Neural progenitor cell (in vitro differentiated cells): Measurements from ENCODE around the gene SNX8.

ENCODE experiments used
- CTCF ChIP-seq: fragments of 200-600 bp; sonication (generic); IDR thresholded peaks from 2 replicates; pipeline ENCODE4 v1.5.1; 2017; ENCODE audit warnings: antibody characterized with exemption, mild to moderate bottlenecking
- EZH2phosphoT487 ChIP-seq: fragments of 200-600 bp; sonication (generic); IDR thresholded peaks from 2 replicates; pipeline ENCODE4 v1.6.1; 2017; ENCODE audit warnings: antibody characterized with exemption

GRCh38 chr7:2336626-2337299 is 22.5 kb upstream of the SNX8 start:
- TF ChIP-seq CTCF (no peak), EZH2phosphoT487 (no peak)
